Mesothelial cell of epicardium (in vitro differentiated cells): ENCODE measurements around the gene HSD17B13. TPM values are rescaled to one million over a fixed set of nuclear protein-coding genes. Genes with fewer than 3 reads are reported as not detected.

ENCODE experiments used
- DNase-seq, 2 experiments: peaks; one replicate each; pipeline ENCODE4 v3.0.0; 2021; ENCODE audit warnings: low spot score in 2 of 2; ENCODE audit not compliant: unreplicated experiment in 2 of 2
- H3K27ac Mint-ChIP-seq: 2 replicates; pipeline ENCODE4 v1.8.0; 2021; ENCODE audit warnings: mixed read lengths
- H3K27me3 Mint-ChIP-seq: 2 replicates; pipeline ENCODE4 v1.8.0; 2021; ENCODE audit warnings: low read depth, mixed read lengths
- H3K36me3 Mint-ChIP-seq: 2 replicates; pipeline ENCODE4 v1.8.0; 2021; ENCODE audit warnings: mixed read lengths
- H3K4me1 Mint-ChIP-seq: 2 replicates; pipeline ENCODE4 v1.8.0; 2021; ENCODE audit warnings: mixed read lengths
- H3K4me3 Mint-ChIP-seq: 2 replicates; pipeline ENCODE4 v1.8.0; 2021; ENCODE audit warnings: mild to moderate bottlenecking, moderate library complexity, mixed read lengths
- H3K9me3 Mint-ChIP-seq: 2 replicates; pipeline ENCODE4 v1.8.0; 2021; ENCODE audit warnings: mixed read lengths
- total RNA-seq: library from RNA; stranded (reverse); gene quantifications from 3 replicates; pipeline ENCODE4 v1.2.1, GENCODE V29; 2021
- TF ChIP-seq, protein P1 (sequence below): fragments of 200-600 bp; sonication (generic); IDR thresholded peaks from one replicate; pipeline ENCODE4 v1.5.0; 2021; ENCODE audit warnings: antibody characterized with exemption; ENCODE audit not compliant: unreplicated experiment

HSD17B13 gene
- total RNA-seq, 1 donor from 2014 or later = 0.20 TPM

DNA sequence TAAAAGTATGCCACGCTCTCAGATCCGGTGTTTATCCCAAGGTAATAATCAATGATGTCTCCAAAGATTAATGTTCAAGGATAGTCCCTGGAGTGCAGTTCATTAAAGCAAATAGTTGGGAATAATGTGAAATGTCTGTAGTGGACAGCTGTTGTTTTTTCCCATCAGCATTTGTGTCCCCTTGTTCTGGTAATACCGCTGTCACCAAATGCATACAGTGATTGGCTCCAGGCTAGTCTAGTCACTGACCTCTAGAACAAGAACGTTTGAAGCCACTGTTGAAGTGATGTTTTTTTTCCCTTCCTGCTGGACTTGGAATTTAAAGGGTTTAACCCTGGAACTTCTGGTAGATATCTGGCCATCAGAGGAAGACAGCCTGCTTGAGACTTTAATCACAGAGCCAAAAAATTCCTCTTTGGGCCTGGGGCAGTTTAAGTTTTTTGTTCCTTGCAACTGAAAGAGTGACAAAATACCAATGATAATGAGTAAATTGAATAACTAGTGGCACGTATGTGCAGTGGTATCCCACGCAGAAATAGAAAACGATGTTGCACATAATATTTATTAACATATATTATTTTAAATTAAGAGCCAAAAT is 37.8 kb upstream of the HSD17B13 start:
- H3K27me3 Mint-ChIP-seq = no peaks in the 10 kb centered on the region
- no peak overlapping the region for H3K4me3 Mint-ChIP-seq
- peaks cover 20% of the 10 kb centered on the region for H3K36me3 Mint-ChIP-seq
- no peak for DNase-seq
- TF ChIP-seq, protein P1, sequence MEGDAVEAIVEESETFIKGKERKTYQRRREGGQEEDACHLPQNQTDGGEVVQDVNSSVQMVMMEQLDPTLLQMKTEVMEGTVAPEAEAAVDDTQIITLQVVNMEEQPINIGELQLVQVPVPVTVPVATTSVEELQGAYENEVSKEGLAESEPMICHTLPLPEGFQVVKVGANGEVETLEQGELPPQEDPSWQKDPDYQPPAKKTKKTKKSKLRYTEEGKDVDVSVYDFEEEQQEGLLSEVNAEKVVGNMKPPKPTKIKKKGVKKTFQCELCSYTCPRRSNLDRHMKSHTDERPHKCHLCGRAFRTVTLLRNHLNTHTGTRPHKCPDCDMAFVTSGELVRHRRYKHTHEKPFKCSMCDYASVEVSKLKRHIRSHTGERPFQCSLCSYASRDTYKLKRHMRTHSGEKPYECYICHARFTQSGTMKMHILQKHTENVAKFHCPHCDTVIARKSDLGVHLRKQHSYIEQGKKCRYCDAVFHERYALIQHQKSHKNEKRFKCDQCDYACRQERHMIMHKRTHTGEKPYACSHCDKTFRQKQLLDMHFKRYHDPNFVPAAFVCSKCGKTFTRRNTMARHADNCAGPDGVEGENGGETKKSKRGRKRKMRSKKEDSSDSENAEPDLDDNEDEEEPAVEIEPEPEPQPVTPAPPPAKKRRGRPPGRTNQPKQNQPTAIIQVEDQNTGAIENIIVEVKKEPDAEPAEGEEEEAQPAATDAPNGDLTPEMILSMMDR = no peak
- H3K4me1 Mint-ChIP-seq = peaks cover 5% of the 10 kb centered on the region
- H3K27ac Mint-ChIP-seq = no peak overlapping the region
- peaks cover under 1% of the 10 kb centered on the region for H3K9me3 Mint-ChIP-seq

DNA sequence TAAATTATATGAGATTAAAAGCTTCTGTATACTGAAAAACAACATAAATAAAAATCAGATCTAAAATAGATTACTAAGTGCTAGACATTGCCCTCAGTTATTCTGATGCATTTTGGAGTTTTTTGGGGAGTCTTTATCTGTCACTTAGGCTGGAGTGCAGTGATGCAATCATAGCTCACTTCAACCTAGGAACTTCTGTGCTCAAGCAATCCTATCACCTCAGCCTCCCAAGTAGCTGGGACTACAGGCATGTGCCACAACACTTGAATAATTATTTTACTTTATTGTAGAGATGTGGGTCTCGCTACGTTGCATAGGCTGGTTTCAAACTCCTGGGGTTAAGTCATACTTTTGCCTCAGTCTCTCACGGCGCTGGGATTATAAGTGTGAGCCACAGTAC is 36.6 kb upstream of the HSD17B13 start:
- Mint-ChIP-seq H3K4me3 (no peak overlapping the region), H3K27me3 (no peaks in the 10 kb centered on the region), H3K36me3 (peaks cover 16% of the 10 kb centered on the region), H3K4me1 (peaks cover 5% of the 10 kb centered on the region), H3K9me3 (no peaks in the 10 kb centered on the region), H3K27ac (no peak overlapping the region)
- DNase-seq = no peak
- TF ChIP-seq, protein P1 = no peak

DNA sequence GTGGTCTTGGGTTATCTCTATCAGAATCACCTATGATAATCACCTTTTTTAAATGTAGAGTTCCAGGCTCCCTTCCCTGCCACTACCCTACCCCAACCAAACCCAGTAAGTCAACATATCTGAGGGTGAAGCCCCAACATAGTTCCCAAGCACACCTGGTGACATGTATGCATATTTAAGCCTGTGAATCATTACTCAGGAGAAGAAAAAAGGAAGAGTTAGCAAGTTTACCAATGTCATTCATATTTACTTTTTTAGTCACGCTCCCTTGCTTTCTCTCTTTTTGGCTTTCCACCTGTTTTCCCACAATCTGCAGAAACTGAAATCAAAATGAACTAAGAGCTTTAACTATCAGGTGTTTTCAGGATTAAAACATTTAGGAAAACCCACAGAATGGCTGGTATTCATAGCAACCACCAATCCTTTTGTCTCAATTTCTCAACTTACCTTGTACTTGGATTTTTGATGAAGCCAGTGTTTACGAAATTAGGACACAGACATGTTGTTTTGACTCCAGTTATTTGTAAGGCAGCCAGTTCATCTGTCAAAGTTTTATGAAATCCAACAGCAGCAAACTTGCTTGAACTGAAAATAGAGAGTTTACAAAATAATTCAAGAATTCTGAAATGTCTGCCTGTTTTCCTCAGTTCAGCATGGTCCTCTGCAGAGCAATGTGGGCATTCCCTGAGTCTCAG is 34.3 kb upstream of the HSD17B13 start:
- Mint-ChIP-seq H3K4me3 (no peak overlapping the region), H3K27me3 (no peaks in the 10 kb centered on the region), H3K27ac (no peak overlapping the region), H3K9me3 (no peaks in the 10 kb centered on the region), H3K36me3 (peaks cover 13% of the 10 kb centered on the region), H3K4me1 (peaks cover 5% of the 10 kb centered on the region)
- no peak for DNase-seq
- TF ChIP-seq, protein P1 = no peak

DNA sequence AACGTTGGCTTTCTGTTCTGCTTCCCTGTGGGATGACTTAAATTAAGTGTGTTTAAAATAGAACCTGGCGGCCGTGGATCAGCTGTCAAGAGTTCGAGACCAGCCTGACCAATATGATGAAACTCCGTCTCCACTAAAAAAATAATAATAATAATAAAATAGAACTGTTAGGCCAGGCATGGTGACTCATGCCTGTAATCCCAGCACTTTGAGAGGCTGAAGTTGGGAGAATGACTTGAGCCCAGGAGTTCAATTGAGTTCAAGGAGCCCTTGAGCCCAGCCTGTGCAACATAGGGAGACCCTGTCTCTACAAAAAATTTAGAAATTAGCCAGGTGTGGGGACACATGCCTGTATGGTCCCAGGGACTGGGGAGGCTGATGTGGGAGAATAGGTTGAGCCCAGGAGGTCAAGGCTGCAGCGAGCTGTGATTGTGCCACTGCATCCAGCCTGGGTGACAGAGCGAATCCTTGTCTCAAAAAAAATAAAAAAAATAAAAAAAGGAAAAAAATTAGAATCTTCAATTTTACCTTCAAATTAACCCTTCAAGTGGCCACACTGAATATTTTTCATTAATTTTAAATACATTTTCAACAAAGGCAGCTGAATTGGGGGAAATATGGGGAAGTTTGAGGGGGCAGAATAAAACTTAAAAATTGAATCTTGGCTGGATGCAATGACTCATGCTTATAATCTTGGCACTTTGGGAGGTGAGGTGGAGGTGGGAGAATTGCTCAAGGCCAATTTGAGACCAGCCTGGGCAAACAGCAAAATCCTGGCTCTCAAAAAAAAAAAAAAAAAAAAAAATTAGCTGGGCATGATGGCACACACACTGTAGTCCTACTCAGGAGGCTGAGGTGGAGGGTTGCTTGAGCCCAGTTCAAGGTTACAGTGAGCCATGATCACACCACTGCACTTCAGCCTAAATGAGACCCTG is 31.8 kb upstream of the HSD17B13 start:
- no peak overlapping the region for H3K4me3 Mint-ChIP-seq
- no peaks in the 10 kb centered on the region for H3K4me1 Mint-ChIP-seq
- peaks cover 13% of the 10 kb centered on the region for H3K36me3 Mint-ChIP-seq
- H3K9me3 Mint-ChIP-seq = no peaks in the 10 kb centered on the region
- no peaks in the 10 kb centered on the region for H3K27me3 Mint-ChIP-seq
- TF ChIP-seq, protein P1 = no peak
- no peak for DNase-seq
- no peak overlapping the region for H3K27ac Mint-ChIP-seq

DNA sequence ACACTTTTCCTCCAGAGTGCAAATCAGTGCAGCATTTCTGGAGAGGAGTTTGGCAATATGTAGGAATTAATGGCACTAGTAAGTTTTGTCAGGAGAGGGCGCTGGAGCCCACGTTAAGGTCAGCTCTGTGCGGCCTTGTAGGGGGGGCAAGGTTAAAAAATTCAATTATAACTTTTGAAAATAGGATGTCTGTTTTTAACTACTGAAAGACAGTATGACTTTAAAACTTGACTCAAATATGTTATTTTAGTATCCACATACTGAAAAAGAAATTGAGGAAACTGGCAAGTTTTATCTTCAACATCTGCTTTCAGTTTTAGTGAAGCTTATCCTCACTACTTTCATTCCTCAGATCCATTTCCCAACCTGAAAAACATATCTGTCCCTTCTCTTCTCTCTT is 30.9 kb upstream of the HSD17B13 start:
- no peaks in the 10 kb centered on the region for H3K27me3 Mint-ChIP-seq
- H3K9me3 Mint-ChIP-seq = no peaks in the 10 kb centered on the region
- peak in 1 of 2 experiments; percentile 44 for DNase-seq
- peaks cover 11% of the 10 kb centered on the region for H3K36me3 Mint-ChIP-seq
- no peak overlapping the region for H3K4me3 Mint-ChIP-seq
- H3K27ac Mint-ChIP-seq = peak overlapping the region; percentile 9
- TF ChIP-seq, protein P1 = no peak
- H3K4me1 Mint-ChIP-seq = no peaks in the 10 kb centered on the region
